ENCODE results near the gene CMTR1. TPM values are rescaled to one million over a fixed set of nuclear protein-coding genes. Genes with fewer than 3 reads are reported as not detected.

CMTR1 gene
- total RNA-seq, 1 experiment from 2014 or later: 28.7 TPM

- H2AFZ ChIP-seq (ENCODE audit: low read depth, low read length, poor library complexity, severe bottlenecking): no peak overlapping the region
- no peaks in the 10 kb centered on the region for H3K27me3 ChIP-seq (ENCODE audit: insufficient read depth, low read length)
- intact Hi-C loops (cut with micrococcal nuclease): no loop called here
- DNase-seq (ENCODE audit: low read depth, low spot score) (no peak), ATAC-seq (no peak)
- no peaks in the 10 kb centered on the region for H3K36me3 ChIP-seq (ENCODE audit: control insufficient read depth in 1 of 2, insufficient read depth in 2 of 2, low read length in 2 of 2)
- no peaks in the 10 kb centered on the region for H3K4me1 ChIP-seq (ENCODE audit: control insufficient read depth in 1 of 2, insufficient read depth in 2 of 2, low read length in 2 of 2)
- H3K4me2 ChIP-seq (ENCODE audit: low read length): no peak overlapping the region
- no peak for TF ChIP-seq POLR2A (IDR thresholded peaks at IDR 0.05; ENCODE audit: borderline replicate concordance, extremely low read depth, insufficient read depth, insufficient read length)
- H3K9ac ChIP-seq (ENCODE audit: low read length): no peak overlapping the region
- CTCF ChIA-PET: no interaction called here
- RAD21 ChIA-PET (ENCODE audit: low non-redundant PET in 1 of 2, low total read pairs in 2 of 2, uncharacterized antibody in 2 of 2, unreplicated experiment in 2 of 2): no interaction called here
- H3K4me3 ChIP-seq (replicated peaks in 1 of 2; ENCODE audit: low read depth in 1 of 2, low read length in 2 of 2): no peak overlapping the region
- no peaks in the 10 kb centered on the region for H3K9me3 ChIP-seq (ENCODE audit: control insufficient read depth in 1 of 2, insufficient read depth in 1 of 2, low read depth in 1 of 2, low read length in 2 of 2)
- H3K79me2 ChIP-seq (ENCODE audit: insufficient read depth, low read length): no peaks in the 10 kb centered on the region; the same call in 1 of the 2 replicates
- POLR2A ChIA-PET: no interaction called here
- H4K20me1 ChIP-seq (ENCODE audit: insufficient read depth): no peaks in the 10 kb centered on the region
- H3K9me2 ChIP-seq (ENCODE audit: insufficient read depth): no peaks in the 10 kb centered on the region
- H3K27ac ChIP-seq (ENCODE audit: low read depth, low read length): no peak overlapping the region
- BruUV-seq (replicated peaks): no TSS peak
These were observed 58.3 kb downstream of the CMTR1 start for GRCh38 chr6:37491171-37491829.

GRCh38 chr6:37491830-37492208, 58.8 kb downstream of the CMTR1 start:
- RAD21 ChIA-PET (ENCODE audit: low non-redundant PET in 1 of 2, low total read pairs in 2 of 2, uncharacterized antibody in 2 of 2, unreplicated experiment in 2 of 2): no interaction called here
- H3K9ac ChIP-seq (ENCODE audit: low read length): no peak overlapping the region
- no peaks in the 10 kb centered on the region for H3K4me1 ChIP-seq (ENCODE audit: control insufficient read depth in 1 of 2, insufficient read depth in 2 of 2, low read length in 2 of 2)
- intact Hi-C loops (cut with micrococcal nuclease): no loop called here
- H3K9me2 ChIP-seq (ENCODE audit: insufficient read depth): no peaks in the 10 kb centered on the region
- no peaks in the 10 kb centered on the region; the same call in 1 of the 2 replicates for H3K79me2 ChIP-seq (ENCODE audit: insufficient read depth, low read length)
- H3K9me3 ChIP-seq (ENCODE audit: control insufficient read depth in 1 of 2, insufficient read depth in 1 of 2, low read depth in 1 of 2, low read length in 2 of 2): no peaks in the 10 kb centered on the region
- DNase-seq (ENCODE audit: low read depth, low spot score) (no peak), ATAC-seq (no peak)
- POLR2A ChIA-PET: no interaction called here
- no peak overlapping the region for H2AFZ ChIP-seq (ENCODE audit: low read depth, low read length, poor library complexity, severe bottlenecking)
- no peak for TF ChIP-seq POLR2AphosphoS5 (IDR thresholded peaks at IDR 0.05; ENCODE audit: low read depth, low read length)
- no peak for TF ChIP-seq EZH2phosphoT487 (IDR thresholded peaks at IDR 0.05; ENCODE audit: borderline replicate concordance)
- no peak for TF ChIP-seq SIN3A (IDR thresholded peaks at IDR 0.05; ENCODE audit: low read depth)
- no peaks in the 10 kb centered on the region for H3K36me3 ChIP-seq (ENCODE audit: control insufficient read depth in 1 of 2, insufficient read depth in 2 of 2, low read length in 2 of 2)
- no peak overlapping the region for H3K4me3 ChIP-seq (replicated peaks in 1 of 2; ENCODE audit: low read depth in 1 of 2, low read length in 2 of 2)
- H3K27me3 ChIP-seq (ENCODE audit: insufficient read depth, low read length): no peaks in the 10 kb centered on the region
- CTCF ChIA-PET: no interaction called here
- H3K27ac ChIP-seq (ENCODE audit: low read depth, low read length): no peak overlapping the region
- H3K4me2 ChIP-seq (ENCODE audit: low read length): no peak overlapping the region
- BruUV-seq (replicated peaks): no TSS peak
- H4K20me1 ChIP-seq (ENCODE audit: insufficient read depth): no peaks in the 10 kb centered on the region

All from HCT116 (cell line).